GM18519 (cell line): ENCODE measurements around the gene ZBTB21.
A peak's percentile ranks its signal among the peaks of the same experiment; 100 is the strongest.

Experiments
- ATAC-seq: cut with Tn5 transposase; IDR thresholded peaks from one replicate; pipeline ENCODE4 v1.9.1; 2021; ENCODE audit warnings: mild to moderate bottlenecking, moderate library complexity; ENCODE audit not compliant: unreplicated experiment, low FRiP score

Gene ZBTB21

GRCh38 chr21:42009831-42010506 lies at the start of gene ZBTB21:
TSS of gene ZBTB21 (minus strand) at chr21:42010360. CDS start at chr21:41994095, 16,265 bp downstream.
- peak; percentile 45 for ATAC-seq

DNA sequence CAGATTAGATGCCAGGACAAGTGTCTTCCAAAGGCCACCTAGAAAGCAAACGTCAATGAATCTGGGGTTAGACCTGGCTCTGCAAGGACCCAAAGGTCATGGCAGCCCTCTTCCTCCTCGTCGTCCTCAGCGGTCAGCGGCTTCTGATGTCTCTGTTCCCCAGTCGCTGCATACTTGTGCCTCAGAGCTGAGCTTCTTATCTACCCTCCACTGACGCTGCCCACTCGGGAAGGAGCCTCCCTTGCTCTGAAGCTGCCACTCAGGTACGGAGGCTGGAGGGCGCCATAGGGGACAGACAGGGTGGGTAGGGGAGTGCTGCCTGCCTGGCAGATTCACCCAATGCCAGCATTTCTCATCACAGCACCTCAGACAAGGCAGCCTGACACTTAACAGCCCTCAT lies 49.6 kb upstream of the ZBTB21 start:
- no peak for ATAC-seq

- ATAC-seq, result no peak
Observed at GRCh38 chr21:42059141-42059540, 49.0 kb upstream of the ZBTB21 start.

DNA sequence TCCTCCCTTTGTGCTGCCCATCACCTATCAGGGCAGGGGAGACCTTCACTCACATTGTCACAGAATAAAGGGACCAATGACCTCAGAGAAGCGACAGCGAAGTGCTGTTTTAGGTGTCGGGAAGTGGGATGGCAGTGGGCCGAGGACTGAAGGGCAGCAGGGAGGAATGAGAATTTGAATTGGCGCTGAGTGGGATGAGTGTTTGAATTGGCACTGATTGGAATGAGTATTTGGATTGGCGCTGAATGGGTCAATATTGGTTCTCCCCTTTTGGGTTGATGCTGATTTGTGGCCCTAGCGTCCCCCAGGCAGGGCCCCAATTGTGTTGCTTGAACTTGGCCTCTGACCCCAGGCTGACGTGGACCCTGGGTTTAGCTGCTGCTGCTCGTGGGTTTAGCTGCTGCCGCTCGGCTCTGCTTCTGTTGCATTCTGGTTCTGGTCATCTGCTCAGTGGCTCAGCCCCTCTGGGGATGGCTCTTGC lies 48.5 kb upstream of the ZBTB21 start:
- ATAC-seq, result no peak

DNA sequence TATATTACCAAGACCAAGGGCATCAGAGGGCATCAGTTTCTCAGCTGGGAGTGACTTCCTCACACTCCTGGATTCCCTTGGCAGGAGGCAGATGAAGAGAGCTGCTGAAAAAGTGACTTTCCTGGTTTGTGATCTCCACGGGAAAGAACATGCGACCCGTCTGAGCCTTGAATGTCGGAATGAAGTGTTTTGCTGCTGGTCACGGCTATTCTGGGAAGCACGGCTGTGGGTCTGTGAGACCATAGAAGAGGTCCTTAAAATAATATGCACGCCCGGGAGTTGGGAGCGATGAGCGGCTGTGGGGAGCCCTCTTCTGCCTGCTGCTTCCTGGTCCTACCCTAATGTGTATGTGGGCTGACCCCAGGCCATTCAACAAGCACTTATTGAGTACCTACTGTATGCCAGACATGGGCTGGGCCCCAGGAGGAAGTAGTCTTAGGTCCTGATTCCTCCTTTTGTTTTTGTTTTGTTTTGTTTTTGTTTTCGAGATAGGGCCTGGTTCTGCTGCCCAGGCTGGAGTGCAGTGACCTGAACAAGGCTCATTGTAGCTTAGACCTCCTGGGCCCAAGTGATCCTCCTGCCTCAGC lies 47.8 kb upstream of the ZBTB21 start:
- ATAC-seq, result no peak

- no peak for ATAC-seq
Observed at GRCh38 chr21:42056996-42057689, 47.0 kb upstream of the ZBTB21 start.

GRCh38 chr21:42056468-42056867 lies 46.3 kb upstream of the ZBTB21 start:
- ATAC-seq, result no peak

- no peak for ATAC-seq
Observed at GRCh38 chr21:42055425-42055824, 45.3 kb upstream of the ZBTB21 start.

- ATAC-seq, result no peak
Observed at GRCh38 chr21:42051788-42052187, 41.6 kb upstream of the ZBTB21 start.

DNA sequence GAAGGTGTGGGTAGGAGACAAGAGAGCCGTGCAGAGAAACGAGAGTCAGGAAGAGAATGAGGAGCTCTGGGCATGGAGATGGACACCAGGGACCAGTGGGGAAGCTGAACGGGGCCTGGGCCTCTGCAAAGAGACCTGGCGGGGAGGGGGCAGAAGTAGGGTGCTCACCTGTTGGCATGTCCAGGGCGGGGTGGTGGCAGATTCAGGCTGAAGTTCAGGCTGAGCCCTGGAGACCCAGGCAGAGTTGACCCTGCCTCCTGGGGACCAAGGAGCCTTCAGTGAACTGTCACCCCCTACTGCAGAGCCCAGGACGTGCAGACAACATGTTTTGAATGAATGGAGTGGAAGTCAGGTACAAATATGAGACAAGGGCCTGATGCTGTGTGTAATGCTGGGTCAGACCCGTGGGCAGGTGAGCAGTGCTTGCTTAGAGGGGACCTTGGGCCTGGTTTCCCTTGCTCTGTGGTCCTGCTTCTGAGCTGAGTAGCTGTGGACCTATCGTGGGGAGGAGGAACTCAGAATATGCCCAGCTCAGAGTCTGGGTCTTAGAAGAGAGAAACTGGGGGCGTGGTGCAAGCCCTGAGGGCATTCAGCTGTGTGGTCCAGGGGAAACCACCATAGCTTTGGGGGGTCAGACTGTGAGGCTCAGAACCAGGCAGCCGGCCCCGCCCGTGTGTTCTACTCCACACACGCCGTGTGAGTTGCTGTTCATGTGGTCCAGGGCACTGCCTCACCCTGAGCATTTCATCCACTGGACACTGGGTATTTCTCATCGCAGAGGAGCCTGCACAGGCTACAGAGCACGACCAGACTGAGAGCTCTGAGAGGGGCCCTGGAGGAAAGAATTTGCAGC lies 39.6 kb upstream of the ZBTB21 start:
- no peak for ATAC-seq

DNA sequence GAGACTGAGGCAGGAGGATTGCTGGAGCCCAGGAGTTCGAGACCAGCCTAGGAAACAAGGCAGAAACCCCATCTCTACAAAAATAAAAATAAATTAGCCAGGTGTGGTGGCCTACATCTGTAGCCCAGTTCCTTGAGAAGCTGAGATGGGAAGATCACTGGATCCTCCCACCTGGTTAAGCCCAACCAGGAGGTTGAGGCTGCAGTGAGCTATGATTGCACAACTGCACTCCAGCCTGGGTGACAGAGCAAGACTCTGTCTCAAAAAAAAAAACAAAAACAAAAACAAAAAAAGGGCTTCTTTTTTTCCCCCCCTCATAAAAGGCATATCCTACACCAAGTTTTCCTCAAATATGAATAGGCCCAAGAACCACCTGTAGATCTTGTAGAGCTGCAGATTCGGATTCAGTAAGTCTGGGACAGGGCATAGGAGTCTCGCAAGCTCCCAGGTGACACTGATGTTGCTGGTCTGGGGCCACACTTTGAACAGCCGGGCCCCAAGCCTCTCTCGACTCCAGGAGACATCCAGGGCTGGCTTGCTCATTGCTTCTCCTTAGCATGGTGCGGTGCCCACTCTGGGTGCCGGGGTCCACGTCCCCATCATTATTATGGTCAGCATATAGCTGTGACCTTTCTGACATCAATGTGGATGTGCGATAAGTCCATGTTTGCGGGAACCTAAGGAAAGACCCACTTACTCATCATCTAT lies 38.9 kb upstream of the ZBTB21 start:
- ATAC-seq, result no peak

DNA sequence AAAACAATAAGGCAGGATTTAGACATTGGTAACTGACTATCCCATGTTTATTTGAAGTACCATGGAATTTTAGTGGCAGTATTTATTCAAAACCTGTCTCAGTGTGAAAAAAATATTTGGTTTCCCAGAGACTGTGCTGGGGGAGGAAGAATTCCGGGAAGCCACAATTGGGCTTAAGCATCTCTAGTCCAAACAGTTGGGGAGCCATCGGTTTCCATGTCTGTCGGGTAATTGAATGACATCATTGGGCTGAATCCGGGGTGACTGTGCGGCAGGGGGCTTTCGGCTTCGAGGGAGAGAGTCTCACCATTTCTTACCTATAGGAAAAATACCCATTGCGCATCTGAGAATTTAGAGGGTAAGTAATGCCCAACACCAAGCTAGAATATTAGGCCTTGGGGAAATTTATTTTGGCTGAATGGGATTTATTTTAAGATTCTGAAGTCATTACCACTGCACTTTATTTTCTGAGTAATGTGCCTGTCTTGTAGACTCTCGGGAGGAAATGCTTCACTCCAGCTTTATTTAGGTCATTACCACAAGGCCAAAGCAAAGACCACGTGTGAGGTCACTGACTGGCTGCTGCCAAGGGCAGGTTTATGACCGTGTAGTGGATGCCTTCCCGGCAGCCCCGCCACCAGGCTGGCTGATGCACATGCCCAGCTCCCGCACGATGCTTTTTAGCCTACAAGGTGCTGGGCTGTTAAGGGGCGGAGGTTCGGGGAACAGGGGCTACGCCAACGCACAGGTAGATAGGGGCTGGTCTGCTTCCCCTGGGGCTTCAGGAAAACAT lies 37.9 kb upstream of the ZBTB21 start:
- ATAC-seq, result no peak

- no peak for ATAC-seq
Observed at GRCh38 chr21:42044871-42045495, 34.8 kb upstream of the ZBTB21 start.

- ATAC-seq, result no peak
Observed at GRCh38 chr21:42043961-42044360, 33.8 kb upstream of the ZBTB21 start.

DNA sequence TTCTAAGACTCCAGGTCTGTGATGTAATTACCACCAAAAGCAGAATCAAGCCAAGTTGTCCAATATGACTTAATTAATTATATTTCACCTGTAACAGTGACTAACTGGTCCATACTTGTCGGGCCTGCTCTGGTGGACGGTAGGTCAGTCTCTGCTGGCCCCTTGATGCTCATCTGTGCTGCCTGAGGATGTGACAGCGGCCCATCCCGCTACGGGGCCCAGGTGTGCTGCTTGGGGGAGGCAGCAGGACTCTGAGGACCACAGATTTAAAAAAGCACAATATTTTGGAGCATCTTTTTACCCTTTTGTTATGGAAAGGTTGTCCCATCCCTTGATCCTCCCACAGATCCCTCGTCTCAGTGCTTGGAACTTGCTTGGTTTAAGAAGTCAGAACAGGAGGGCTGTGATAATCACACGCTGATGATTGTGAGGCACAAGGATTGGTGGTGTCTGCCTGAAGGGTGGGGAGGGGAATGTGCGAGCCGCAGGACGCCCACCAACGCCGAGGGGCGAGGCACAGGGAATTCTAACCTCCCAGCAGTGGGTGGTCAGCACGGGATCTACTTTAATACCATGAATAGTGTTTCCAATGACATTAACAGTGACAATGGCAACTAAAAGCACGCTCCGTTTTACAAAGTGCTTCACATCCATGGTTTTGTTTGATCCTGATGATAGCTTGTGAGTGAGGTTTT lies 33.2 kb upstream of the ZBTB21 start:
- no peak for ATAC-seq

- ATAC-seq, result no peak
Observed at GRCh38 chr21:42042651-42043050, 32.5 kb upstream of the ZBTB21 start.

GRCh38 chr21:42041711-42042110 lies 31.6 kb upstream of the ZBTB21 start:
- no peak for ATAC-seq

DNA sequence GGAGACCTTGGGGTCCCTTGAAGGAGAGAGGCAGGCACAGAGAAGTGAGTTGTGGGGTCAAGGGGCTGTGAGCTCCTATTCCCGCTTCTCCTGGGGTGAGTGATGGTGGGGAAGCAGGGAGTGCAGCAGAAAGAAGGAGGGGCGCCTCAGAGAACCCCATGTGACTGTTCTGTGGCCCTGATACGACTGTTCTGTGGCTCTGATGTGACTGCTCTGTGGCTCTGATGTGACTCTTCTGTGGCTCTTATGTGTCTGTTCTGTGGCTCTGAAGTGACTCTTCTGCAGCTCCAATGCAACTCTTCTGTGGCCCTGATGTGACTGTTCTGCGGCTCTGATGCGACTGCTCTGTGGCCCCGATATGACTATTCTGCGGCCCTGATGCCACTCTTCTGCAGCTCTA lies 31.1 kb upstream of the ZBTB21 start:
- ATAC-seq, result no peak
